GM18909 (cell line): Measurements from ENCODE around the gene CLASP1.
"Not testable (repeated sequence)": the region's sequence is repeated elsewhere in the genome, so short reads cannot be mapped to it uniquely, and the experiment has no call there.

ENCODE experiments used
- ATAC-seq: cut with Tn5 transposase; IDR thresholded peaks from one replicate; pipeline ENCODE4 v1.9.1; 2021; ENCODE audit warnings: mild to moderate bottlenecking; ENCODE audit not compliant: unreplicated experiment, poor library complexity

Gene CLASP1

DNA sequence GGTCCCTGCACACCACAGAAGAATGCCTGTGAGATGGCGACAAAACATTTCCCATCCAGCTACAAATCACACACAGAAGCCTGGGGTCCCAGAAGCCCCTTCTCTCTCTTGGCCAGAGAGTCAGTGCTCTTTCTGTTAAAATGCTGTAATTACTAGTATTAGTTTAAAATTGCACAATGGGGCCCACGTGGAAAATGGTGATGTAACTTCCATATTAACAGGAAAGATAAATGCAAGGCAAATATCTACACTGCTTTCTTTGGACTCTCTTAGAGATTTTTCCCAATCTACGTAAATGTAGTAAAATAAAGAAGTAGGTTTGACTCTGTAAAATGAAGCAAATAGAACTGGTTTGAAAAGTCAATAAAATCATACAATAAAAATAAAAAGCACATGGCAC, 250.4 kb downstream of the CLASP1 start:
- no peak for ATAC-seq

- ATAC-seq, result no peak
Measured at GRCh38 chr2:121390082-121390692, 259.1 kb downstream of the CLASP1 start.

DNA sequence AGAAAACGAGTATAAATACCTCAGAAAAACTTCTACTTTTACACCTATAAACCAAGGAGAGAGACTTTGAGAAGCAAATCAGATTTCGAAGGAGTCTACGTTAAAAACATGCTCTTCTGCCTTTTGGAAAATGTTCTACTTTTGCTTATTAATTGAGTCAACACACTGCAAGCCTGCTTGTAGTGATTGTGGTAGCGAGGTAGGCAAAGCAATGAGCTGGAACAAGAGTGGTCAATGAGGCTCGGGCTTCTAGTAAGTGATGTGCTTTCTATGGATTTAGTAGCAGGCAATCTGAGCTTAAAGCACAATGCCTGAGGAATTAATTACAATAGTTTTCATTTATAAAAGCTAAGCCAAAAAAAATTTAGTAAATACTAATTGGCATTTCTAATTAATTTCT, 260.9 kb downstream of the CLASP1 start:
- no peak for ATAC-seq

DNA sequence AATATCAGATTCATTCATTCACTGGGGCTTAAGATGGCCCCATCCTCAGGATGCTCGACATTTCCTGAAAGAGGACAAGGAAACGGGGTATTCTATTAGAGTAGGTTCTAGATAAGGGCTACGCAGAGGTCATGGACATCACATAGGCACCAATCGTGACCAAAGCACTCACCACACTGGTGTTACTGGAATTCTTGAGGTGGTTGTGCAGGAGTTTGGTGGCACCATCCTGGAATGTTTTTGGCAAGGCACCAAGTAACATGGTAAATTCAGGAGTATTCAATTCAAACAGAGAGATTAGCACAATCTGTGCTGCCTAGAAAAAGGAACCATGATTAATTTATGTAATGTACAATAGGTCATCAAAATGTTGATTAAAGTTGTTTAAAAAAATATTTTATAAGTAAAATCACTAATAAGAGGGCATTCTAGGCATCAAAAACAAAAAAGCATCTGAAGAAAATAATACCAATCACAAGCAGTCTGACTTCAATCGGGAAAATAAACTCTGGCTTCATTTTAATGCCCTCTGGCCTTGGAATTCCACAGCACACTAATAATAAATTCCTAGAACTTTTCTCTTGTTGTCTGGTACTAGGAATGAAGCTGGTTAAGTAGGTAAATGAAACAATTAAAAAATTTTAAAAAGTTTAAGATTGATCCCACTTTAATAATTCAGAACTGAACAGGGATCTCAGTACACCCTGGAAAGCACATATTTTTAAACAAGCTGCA, 261.5 kb downstream of the CLASP1 start:
- ATAC-seq, result no peak

DNA sequence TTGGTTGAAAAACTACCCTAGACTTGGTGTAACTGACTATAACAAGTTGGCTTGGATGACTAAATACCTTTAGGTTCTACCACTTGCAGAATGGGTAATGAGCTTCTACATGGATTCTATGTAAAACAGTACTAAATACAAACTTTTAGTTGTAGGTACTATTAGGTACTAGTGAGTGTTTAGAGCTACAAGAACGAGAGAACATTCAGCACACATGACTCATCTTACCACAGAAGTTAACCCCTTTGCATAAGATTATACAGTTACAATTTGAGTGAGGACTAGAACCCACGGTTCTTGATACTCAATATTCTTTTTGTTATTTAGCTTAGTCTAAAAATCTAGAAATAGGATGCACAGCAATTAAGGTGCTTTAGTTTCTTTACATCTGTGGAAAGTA, 262.6 kb downstream of the CLASP1 start:
- no peak for ATAC-seq

- ATAC-seq, result no peak
Measured at GRCh38 chr2:121386102-121386501, 263.2 kb downstream of the CLASP1 start.

DNA sequence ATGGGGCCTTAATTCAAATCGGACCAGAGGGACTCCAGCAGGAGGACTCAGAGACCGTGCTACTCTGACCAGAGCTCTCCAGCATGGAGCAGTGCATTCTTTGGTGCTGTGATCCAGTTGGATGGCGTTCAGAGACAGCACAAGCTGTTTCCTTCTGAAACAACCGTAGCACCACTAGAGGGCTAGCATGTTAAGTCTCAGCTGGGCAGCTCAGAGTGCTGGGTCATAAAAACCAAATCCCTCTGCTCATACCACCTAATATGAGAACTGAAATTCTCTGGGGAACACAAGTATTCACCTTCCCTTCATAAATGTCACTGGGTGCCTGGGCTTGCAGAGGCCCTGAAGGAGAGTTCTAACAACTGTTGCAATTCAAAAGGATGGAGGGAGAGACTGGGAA, 266.5 kb downstream of the CLASP1 start:
- no peak for ATAC-seq

GRCh38 chr2:121377646-121378045, 271.6 kb downstream of the CLASP1 start:
- ATAC-seq, result no peak

- no peak for ATAC-seq
Measured at GRCh38 chr2:121376535-121377250, 272.6 kb downstream of the CLASP1 start.

- no peak for ATAC-seq
Measured at GRCh38 chr2:121375621-121376159, 273.6 kb downstream of the CLASP1 start.

DNA sequence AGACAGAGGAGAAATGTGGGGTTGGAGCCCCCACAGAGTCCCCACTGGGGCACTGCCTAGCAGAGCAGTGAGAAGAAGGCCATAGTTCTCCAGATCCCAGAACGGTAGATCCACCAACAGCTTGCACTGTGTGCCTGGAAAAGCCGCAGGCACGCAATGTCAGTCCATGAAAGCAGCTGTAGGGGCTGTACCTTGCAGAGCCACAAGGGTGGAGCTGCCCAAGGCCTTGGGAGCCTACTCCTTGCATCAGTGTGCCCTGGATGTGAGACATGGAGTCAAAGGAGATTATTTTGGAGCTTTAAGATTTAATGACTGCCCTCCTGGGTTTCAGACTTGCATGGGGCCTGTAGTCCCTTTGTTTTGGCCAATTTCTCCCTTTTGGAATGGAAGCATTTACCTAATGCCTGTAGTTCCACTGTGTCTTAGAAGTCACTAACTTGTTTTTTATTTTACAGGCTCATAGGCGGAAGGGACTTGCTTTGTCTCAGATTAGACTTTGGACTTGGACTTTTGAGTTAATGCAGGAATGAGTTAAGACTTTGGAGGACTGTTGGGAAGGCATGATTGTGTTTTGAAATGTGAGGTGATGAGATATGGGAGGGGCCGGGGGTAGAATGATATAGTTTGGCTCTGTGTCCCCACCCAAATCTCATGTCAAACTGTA, 274.7 kb downstream of the CLASP1 start:
- ATAC-seq, result not testable (repeated sequence)

- no peak for ATAC-seq
Measured at GRCh38 chr2:121372721-121373353, 276.4 kb downstream of the CLASP1 start.

DNA sequence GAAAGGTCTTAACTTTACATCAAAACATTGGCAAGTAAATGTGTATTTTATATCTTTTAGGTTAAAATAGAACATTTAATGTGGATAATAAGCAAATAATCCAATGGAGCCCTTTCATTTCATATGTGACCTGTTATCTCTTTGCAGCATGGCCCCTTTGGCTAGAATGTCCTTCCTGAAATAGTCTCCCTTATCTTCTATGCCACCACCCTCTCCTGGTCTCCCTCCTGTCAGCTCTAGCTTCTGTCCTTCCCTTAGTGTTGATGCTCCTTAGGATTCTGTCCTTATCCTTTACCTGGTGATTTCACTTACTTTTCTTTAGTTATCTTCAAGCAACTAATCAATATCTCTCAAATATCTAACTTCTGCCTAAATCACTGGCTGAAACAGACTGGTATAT, 277.2 kb downstream of the CLASP1 start:
- no peak for ATAC-seq

- ATAC-seq, result no peak
Measured at GRCh38 chr2:121368836-121369235, 280.4 kb downstream of the CLASP1 start.

- ATAC-seq, result no peak
Measured at GRCh38 chr2:121368155-121368554, 281.1 kb downstream of the CLASP1 start.

GRCh38 chr2:121367246-121367900, 281.9 kb downstream of the CLASP1 start:
- ATAC-seq, result no peak

DNA sequence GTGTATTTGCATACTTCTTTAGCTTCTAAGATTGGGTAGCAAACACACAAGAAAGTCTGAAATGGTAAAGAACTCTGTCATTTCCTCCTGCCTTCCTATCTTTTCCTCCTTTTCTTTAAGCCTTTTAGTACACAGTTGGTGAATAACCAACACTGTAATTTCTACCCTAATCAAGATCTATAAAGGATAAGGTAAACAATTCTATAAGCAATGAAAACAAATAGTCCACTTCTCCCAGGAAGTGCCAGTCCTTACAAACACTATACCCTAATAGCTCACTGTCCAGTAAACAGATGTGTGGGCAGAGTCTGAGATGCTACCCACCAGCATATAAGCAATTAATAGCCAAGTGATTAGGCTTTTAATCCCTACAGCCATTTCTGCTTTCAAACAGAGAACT, 283.2 kb downstream of the CLASP1 start:
- no peak for ATAC-seq

GRCh38 chr2:121365061-121365460, 284.2 kb downstream of the CLASP1 start:
- ATAC-seq, result no peak

DNA sequence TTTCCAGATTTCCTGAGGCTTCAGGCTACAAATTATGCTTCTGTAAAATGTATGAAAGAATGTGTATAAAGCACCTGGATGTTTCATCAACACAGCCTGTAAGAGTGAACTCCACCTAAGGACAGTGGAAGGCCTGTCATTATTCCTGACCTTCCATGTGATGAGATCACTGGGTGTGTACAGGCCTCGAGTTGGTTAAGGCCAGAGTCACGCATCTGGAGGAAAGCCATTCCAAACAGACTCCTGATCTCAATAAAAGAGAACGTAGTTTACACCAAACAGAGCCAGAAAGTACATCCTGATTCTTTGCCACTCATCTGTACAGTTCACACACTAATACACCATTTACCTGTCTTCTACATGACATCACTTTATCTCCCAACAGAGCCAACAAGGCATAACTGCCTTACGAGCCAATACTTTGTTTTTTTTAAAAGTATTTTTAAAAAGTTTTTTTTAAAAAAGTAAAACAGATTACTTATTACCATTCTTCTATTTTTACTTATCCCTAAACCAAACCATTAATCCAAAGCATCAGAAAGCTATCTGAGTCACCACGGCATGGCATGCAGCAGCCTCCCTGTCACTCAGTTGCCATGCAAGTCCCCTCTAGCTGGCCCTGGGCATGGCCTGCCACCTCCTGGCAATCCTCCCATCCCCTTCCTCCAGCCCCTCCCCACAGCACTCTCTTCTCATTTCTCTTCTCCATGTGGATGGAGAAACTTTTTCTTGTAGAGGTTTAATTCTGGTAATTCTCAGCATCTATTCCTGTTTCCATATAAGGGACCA, 285.4 kb downstream of the CLASP1 start:
- ATAC-seq, result no peak
